GM18505 (cell line): ENCODE measurements around the gene CLPX.
"Not testable (repeated sequence)": the region's sequence is repeated elsewhere in the genome, so short reads cannot be mapped to it uniquely, and the experiment has no call there.

Experiments used
- ATAC-seq: cut with Tn5 transposase; IDR thresholded peaks from one replicate; pipeline ENCODE4 v1.9.1; 2021; ENCODE audit not compliant: unreplicated experiment
- POLR2A ChIP-seq: IDR thresholded peaks from 4 replicates; pipeline ENCODE4 v1.6.1; 2011; ENCODE audit warnings: borderline replicate concordance; ENCODE audit not compliant: insufficient read depth, insufficient read length; ENCODE audit errors: extremely low read depth

The CLPX gene

GRCh38 chr15:65130941-65131340 lies 54.2 kb downstream of the CLPX start:
- no peak for TF ChIP-seq POLR2A
- ATAC-seq = no peak

- ATAC-seq = no peak
- TF ChIP-seq POLR2A = no peak
These were observed 69.6 kb downstream of the CLPX start for GRCh38 chr15:65115542-65115941.

DNA sequence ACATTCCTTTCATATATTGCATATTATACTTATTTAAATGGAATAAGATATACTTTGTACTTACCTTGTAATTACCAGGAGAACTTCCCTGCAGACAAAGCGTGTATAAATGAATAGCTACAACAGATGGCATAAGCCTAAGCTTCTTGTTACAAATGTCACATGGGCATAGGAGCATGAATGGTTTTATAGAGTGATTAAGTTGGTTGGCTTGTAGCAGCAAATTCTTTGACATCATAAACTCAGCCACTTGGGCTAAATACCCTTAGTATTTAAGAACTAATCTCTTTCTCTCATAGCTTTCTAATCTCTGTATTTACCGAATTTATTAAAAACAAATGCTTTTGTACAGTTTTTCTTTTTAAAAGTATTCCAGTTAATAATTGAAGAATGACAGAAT lies 70.1 kb downstream of the CLPX start, which contains the start of gene UBAP1L:
Gene UBAP1L (minus strand): TSS at position 115 of the 400 bp plus-strand sequence. CDS start 8,985 bp downstream, outside the sequence.
- TF ChIP-seq POLR2A = no peak
- no peak for ATAC-seq

- ATAC-seq = no peak
- no peak for TF ChIP-seq POLR2A
These were observed 74.4 kb downstream of the CLPX start for GRCh38 chr15:65110676-65111292.

- no peak for TF ChIP-seq POLR2A
- no peak for ATAC-seq
These were observed 79.0 kb downstream of the CLPX start for GRCh38 chr15:65106011-65106590.

DNA sequence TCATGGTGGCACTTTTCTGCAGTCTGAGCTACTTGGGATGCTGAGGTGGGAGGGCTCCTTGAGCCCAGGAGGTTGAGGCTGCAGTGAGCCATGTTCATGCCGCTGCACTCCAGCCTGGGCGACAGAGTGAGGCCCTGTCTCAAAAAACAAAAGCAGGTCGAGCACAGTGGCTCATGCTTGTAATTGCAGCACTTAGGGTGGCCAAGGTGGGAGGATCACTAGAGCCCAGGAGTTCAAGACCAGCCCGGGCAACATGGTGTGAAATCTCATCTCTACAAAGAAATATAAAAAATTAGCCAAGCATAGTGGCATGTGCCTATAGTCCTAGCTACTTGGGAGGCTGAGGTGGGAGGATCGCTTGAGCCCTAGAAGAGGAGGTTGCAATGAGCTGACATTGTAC lies 80.1 kb downstream of the CLPX start:
- no peak for ATAC-seq
- no peak for TF ChIP-seq POLR2A

GRCh38 chr15:65102912-65103311 lies 82.2 kb downstream of the CLPX start:
- no peak for TF ChIP-seq POLR2A
- no peak for ATAC-seq

DNA sequence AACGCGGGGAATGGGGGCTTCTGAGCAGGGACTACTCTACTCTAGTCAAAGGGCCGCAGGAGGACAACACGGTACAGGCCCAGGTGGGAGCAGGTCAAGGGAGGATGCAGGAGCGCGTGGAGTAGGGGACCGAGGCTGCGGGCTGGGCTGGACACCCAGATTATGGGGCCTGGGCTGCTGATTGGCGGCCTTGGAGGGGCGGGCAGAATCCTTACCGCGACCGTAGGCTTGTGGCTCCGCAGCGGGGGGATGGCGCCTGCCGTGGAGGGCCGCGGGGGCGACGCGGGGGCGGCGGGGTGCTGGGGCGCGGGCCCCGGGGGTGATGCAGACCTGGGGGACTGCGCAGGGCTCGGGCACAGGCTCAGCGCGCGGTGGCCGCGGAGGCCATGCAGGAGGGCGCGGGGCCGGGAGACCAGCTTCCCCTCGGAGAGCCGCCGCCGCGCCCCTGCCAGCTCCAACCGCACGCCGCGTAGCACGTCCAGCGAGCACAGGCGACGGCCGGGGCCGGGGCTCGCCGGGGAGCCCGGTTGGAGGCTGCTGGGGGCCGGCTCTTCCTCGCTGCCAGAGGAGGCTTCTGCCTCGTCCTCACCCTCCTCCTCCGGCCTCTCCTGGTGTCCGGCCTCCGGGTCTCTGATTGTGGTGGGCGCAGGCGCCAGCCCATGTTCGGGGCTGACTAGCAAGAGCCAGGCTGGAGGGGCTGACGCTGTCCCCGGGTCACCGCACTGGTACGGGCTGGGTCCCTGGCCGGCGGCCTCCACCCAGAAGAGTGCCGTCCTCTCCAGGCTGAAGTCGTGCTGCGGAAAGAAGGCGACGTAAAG lies 83.0 kb downstream of the CLPX start:
- no peak for TF ChIP-seq POLR2A
- ATAC-seq = no peak

DNA sequence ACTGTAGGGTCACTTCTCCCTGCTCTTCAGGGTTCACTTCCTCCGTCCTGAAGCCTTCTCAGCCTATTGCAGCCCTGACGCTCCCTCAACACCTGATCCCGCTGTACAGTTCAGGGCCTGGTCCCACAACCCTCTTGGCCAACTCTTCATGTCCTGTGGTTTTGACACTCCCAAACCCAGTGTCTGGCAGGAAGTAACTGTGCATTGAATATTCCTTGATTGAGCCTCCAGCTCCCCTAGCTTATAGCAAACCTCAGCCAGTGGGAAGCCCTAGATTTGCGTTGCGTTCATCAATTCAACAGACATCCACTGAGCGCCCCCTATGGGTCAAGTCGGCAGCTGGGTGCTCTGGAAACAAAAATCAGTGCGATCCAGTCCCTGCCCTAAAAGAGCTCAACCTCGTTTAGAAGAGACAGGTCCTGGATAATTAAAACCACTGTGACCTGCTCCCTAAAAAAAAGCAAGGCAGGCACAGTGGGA lies 83.7 kb downstream of the CLPX start:
- ATAC-seq = no peak
- no peak for TF ChIP-seq POLR2A

GRCh38 chr15:65100442-65100841 lies 84.7 kb downstream of the CLPX start:
- no peak for TF ChIP-seq POLR2A
- no peak for ATAC-seq

- ATAC-seq = not testable (repeated sequence)
These were observed 85.3 kb downstream of the CLPX start for GRCh38 chr15:65099801-65100200.

DNA sequence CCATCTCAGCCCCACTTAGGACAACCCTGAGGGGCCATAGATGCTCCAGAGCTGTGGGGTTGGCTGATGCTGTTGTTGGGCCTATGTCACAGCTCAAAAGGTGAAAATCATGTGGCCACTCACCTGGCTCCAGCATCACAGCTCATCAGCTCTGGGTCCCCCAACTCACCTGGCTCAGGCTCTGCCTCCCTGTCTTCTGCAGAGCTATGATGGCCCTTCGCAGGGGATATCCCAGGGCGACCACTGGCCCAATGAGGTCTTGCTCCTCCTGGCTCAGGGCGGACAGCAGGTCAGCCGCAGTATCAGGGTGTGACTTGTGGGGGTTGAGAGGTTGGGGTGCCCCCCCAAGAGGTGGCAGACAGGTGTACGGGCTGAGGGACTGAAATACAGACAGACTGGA lies 85.8 kb downstream of the CLPX start:
- TF ChIP-seq POLR2A = no peak
- no peak for ATAC-seq
